Kidney (tissue), 14 donors: ENCODE data around the gene TMEM183A. TPM values are rescaled to one million over a fixed set of nuclear protein-coding genes. Genes with fewer than 3 reads are reported as not detected.

ENCODE experiments used
- DNase-seq, 5 donors: peaks; one replicate each; pipeline ENCODE4 v3.0.0-alpha.2; 2013 to 2020
- FAIRE-seq: peaks from 2 replicates; lab custom pipeline; 2012; peaks lifted over from hg19 to GRCh38; lab: Jason Lieb, UNC
- H3K27ac ChIP-seq, 2 donors: one replicate each; pipeline ENCODE4 v1.7.0; 2013; ENCODE audit warnings: low read depth in 2 of 2, low read length in 2 of 2, inconsistent platforms in 1 of 2
- H3K27me3 ChIP-seq: one replicate; pipeline ENCODE4 v1.7.1; 2013; ENCODE audit warnings: low read length, inconsistent platforms; ENCODE audit not compliant: control insufficient read depth, insufficient read depth
- H3K36me3 ChIP-seq, 3 donors: one replicate each; pipeline versions ENCODE4 v1.7.0 to v1.7.1; 2013; ENCODE audit warnings: low read length in 3 of 3, control low read depth in 1 of 3, inconsistent platforms in 1 of 3; ENCODE audit not compliant: insufficient read depth in 3 of 3, control insufficient read depth in 2 of 3
- H3K4me1 ChIP-seq, 3 donors: one replicate each; pipeline versions ENCODE4 v1.7.0 to v1.7.1; 2013; ENCODE audit warnings: low read length in 3 of 3, inconsistent platforms in 1 of 3, low read depth in 1 of 3; ENCODE audit not compliant: control insufficient read depth in 2 of 3, insufficient read depth in 2 of 3
- H3K4me3 ChIP-seq, 3 donors: one replicate each; pipeline versions ENCODE4 v1.7.0 to v1.8.1; 2013; ENCODE audit warnings: low read length in 3 of 3, control low read depth in 1 of 3, inconsistent platforms in 1 of 3
- H3K9ac ChIP-seq, 3 donors: one replicate each; pipeline versions ENCODE4 v1.7.0 to v1.7.1; 2013; ENCODE audit warnings: low read length in 3 of 3, control low read depth in 1 of 3, inconsistent platforms in 1 of 3
- H3K9me3 ChIP-seq, 3 donors: one replicate each; pipeline versions ENCODE4 v1.7.0 to v1.7.1; 2013; ENCODE audit warnings: low read length in 3 of 3, control low read depth in 1 of 3, inconsistent platforms in 1 of 3; ENCODE audit not compliant: control insufficient read depth in 2 of 3, insufficient read depth in 1 of 3
- intact Hi-C: fragments of 100-400 bp; cut with DNase I; formaldehyde crosslinking; loops from one replicate; pipeline ENCODE4 v1.11.1; 2022
- polyA plus RNA-seq: library from polyadenylated mRNA; stranded (reverse); fragments of 350-450 nt; fragmentation: Illumina TruSeq; extraction: RNeasy Lipid Tissue Mini Kit (QIAGEN cat#74804); gene quantifications from one replicate; pipeline ENCODE4 v1.2.3, GENCODE V29; 2014; ENCODE audit warnings: low read depth, low replicate concordance; ENCODE audit not compliant: insufficient read depth
- total RNA-seq: library from RNA; stranded (reverse); fragmentation: NEBNext Ultra II Directional; extraction: Animal tissue kit (Norgen Biotek cat#: 25700); gene quantifications from one replicate; pipeline ENCODE4 v1.2.1, GENCODE V29; 2021
- TF ChIP-seq, protein P1 (sequence below): IDR thresholded peaks from 3 replicates; pipeline ENCODE4 v1.5.1; 2012; ENCODE audit warnings: mild to moderate bottlenecking, moderate library complexity, borderline replicate concordance; ENCODE audit not compliant: insufficient read depth; ENCODE audit errors: extremely low read depth
- donor health status: control.
- donor health status: control.
- donor health status: control.
- donor health status: control.
- donor health status: control.
- donor health status: DM: yes; HTN: yes; CAD: no.
- donor health status: Normal renal cell carcinoma (clear cell type).

Gene TMEM183A
- total and polyA plus RNA-seq, 2 donors from 2014 or later = 47.5 to 47.9 TPM

GRCh38 chr1:203051841-203052324, 44.7 kb downstream of the TMEM183A start:
- no peak overlapping the region for H3K27ac ChIP-seq
- FAIRE-seq (no peak), DNase-seq (peak in 4 of 5 donors; percentile 34 to 79 (median 49))
- H3K9ac ChIP-seq = no peak overlapping the region
- no peaks in the 10 kb centered on the region for H3K27me3 ChIP-seq
- H3K4me3 ChIP-seq = no peak overlapping the region
- intact Hi-C loops = no loop called here
- H3K36me3 ChIP-seq = no peaks in the 10 kb centered on the region
- H3K4me1 ChIP-seq = peaks cover 0 to 3% (median 0%) of the 10 kb centered on the region in 3 donors
- no peaks in the 10 kb centered on the region for H3K9me3 ChIP-seq
- TF ChIP-seq, protein P1, sequence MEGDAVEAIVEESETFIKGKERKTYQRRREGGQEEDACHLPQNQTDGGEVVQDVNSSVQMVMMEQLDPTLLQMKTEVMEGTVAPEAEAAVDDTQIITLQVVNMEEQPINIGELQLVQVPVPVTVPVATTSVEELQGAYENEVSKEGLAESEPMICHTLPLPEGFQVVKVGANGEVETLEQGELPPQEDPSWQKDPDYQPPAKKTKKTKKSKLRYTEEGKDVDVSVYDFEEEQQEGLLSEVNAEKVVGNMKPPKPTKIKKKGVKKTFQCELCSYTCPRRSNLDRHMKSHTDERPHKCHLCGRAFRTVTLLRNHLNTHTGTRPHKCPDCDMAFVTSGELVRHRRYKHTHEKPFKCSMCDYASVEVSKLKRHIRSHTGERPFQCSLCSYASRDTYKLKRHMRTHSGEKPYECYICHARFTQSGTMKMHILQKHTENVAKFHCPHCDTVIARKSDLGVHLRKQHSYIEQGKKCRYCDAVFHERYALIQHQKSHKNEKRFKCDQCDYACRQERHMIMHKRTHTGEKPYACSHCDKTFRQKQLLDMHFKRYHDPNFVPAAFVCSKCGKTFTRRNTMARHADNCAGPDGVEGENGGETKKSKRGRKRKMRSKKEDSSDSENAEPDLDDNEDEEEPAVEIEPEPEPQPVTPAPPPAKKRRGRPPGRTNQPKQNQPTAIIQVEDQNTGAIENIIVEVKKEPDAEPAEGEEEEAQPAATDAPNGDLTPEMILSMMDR = no peak

DNA sequence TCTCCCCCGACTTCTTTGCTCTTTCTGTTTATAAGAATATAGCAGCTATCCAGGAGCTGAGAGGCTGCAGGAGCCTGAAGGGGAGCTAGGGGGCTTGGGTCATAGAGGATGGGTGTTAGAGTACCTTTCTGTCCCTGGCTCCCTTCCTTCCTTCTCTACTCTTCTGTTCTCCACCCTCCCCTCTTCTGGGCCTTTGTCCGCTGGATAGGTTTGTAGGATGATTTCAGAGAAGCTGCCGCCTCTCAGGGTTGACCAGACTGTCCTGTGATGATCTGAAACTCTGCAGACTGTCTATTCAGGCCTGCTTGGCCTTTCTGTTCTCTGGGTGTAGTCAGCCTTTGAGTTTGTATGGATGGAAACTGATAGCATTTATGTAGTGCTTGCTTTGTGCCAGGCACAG, 45.4 kb downstream of the TMEM183A start:
- no peak for FAIRE-seq

DNA sequence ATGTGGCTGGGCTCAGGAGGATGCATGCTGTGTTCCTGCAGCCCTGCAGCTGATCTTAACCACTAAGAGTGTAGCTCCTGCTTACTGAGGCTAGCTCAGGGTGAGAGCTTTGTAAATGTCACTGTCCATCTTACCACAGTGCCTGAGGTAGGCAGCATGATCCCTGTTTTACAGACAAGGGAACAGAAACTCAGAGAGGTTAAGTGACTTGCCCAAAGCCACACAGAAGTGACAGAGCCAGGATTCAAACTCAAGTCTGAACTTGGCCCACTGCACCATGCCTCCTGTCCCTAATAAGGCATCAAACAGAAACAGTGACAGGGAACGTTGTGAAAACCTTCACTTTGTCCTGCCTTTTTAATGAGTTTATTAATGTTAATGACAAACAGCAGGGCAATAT, 47.0 kb downstream of the TMEM183A start:
- Histone ChIP-seq H3K27ac (no peak overlapping the region), H3K4me3 (no peak overlapping the region), H3K9ac (no peak overlapping the region), H3K36me3 (no peaks in the 10 kb centered on the region), H3K27me3 (no peaks in the 10 kb centered on the region), H3K9me3 (no peaks in the 10 kb centered on the region), H3K4me1 (no peaks in the 10 kb centered on the region)
- FAIRE-seq = no peak
- DNase-seq = no peak
- TF ChIP-seq, protein P1 = no peak
- intact Hi-C loops = no loop called here

More for the DNA sequence above, 45.4 kb downstream of the TMEM183A start:
- no peak overlapping the region for H3K4me3 ChIP-seq
- H3K27ac ChIP-seq = no peak overlapping the region
- intact Hi-C loops = no loop called here
- no peaks in the 10 kb centered on the region for H3K27me3 ChIP-seq
- no peaks in the 10 kb centered on the region for H3K9me3 ChIP-seq
- H3K4me1 ChIP-seq = no peaks in the 10 kb centered on the region
- no peak overlapping the region for H3K9ac ChIP-seq
- no peaks in the 10 kb centered on the region for H3K36me3 ChIP-seq
- no peak for DNase-seq
- TF ChIP-seq, protein P1 = no peak

GRCh38 chr1:203054642-203055041, 47.5 kb downstream of the TMEM183A start:
- TF ChIP-seq, protein P1 = no peak
- H3K4me1 ChIP-seq = no peaks in the 10 kb centered on the region
- intact Hi-C loops = no loop called here
- no peak overlapping the region for H3K4me3 ChIP-seq
- no peaks in the 10 kb centered on the region for H3K9me3 ChIP-seq
- H3K27ac ChIP-seq = no peak overlapping the region
- H3K27me3 ChIP-seq = no peaks in the 10 kb centered on the region
- H3K9ac ChIP-seq = no peak overlapping the region
- no peaks in the 10 kb centered on the region for H3K36me3 ChIP-seq
- FAIRE-seq (no peak), DNase-seq (no peak)
